Measurements from ENCODE around the gene CHML.
"Not testable (repeated sequence)": the region's sequence is repeated elsewhere in the genome, so short reads cannot be mapped to it uniquely, and the experiment has no call there.

The CHML gene

GRCh38 chr1:241659016-241659415, 18.8 kb upstream of the CHML start:
- not testable (repeated sequence) for H3K4me3 Mint-ChIP-seq, ATAC-seq, H3K4me1 Mint-ChIP-seq, H3K36me3 Mint-ChIP-seq, H3K27ac Mint-ChIP-seq, H3K9me3 Mint-ChIP-seq
- H3K27me3 Mint-ChIP-seq = peaks cover 21% of the 10 kb centered on the region

DNA sequence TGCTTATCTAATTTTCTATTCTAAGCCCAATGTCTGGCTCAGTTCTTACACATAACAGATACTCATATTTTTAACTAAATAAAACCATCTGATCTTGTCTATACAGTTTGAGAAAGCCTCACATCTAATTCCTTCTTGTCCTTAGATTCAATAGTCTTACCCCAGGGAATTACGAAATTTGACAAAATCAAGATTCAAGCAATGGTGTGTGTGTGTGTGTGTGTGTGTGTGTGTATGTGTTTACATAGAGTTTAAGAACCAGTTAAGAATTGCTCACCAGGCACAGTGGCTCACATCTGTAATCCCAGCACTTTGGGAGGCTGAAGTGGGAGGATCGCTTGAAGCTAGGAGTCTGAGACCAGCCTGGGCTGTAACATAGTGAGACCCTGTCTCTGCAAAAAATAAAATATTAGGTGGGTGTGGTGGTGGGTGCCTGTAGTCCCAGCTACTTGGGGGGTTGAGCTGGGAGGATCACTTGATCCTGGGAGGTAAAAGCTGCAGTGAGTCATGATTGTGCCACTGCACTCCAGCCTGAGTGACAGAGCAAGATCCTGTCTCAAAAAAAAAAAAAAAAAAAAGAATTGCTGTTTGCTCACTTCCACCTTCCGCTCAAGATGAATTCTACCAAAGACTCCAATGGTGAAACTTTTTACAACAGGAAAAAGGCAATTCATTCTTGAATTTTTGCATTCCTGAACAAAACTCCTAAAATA, 18.1 kb upstream of the CHML start:
- Mint-ChIP-seq H3K27ac (no peak overlapping the region), H3K4me3 (no peak overlapping the region), H3K36me3 (no peaks in the 10 kb centered on the region), H3K4me1 (no peaks in the 10 kb centered on the region), H3K27me3 (peaks cover 21% of the 10 kb centered on the region), H3K9me3 (peaks cover 3% of the 10 kb centered on the region)
- ATAC-seq = no peak

DNA sequence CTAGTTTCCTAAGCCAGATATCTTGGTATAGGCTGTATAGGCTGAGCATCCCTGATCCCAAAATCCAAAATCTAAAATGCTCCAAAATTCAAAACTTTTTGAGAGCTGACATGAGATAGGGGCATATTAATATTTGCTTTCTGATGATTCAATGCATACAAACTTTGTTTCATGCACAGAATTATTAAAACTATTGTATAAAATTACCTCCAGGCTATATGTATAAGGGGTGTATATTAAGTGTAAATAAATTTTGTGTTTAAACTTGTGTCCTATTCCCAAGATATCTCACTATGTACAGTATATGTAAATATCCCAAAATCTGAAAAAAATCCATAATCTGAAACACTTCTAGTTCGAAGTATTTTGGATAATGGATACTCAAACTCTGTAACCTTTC, 14.5 kb upstream of the CHML start:
- peaks cover 4% of the 10 kb centered on the region for H3K36me3 Mint-ChIP-seq
- H3K27me3 Mint-ChIP-seq = peaks cover 21% of the 10 kb centered on the region
- H3K27ac Mint-ChIP-seq = no peak overlapping the region
- no peaks in the 10 kb centered on the region for H3K4me1 Mint-ChIP-seq
- no peak overlapping the region for H3K4me3 Mint-ChIP-seq
- no peak for ATAC-seq
- peaks cover 3% of the 10 kb centered on the region for H3K9me3 Mint-ChIP-seq

GRCh38 chr1:241654019-241654418, 13.8 kb upstream of the CHML start:
- Mint-ChIP-seq H3K36me3 (peaks cover 6% of the 10 kb centered on the region), H3K4me1 (no peaks in the 10 kb centered on the region), H3K9me3 (peaks cover 2% of the 10 kb centered on the region), H3K4me3 (no peak overlapping the region), H3K27me3 (peaks cover 21% of the 10 kb centered on the region), H3K27ac (no peak overlapping the region)
- no peak for ATAC-seq

GRCh38 chr1:241652012-241652411, 11.8 kb upstream of the CHML start, which contains the start of gene WDR64:
TSS of gene WDR64 (plus strand) at chr1:241652281. CDS start at chr1:241652485, 204 bp downstream.
- H3K27me3 Mint-ChIP-seq = peaks cover 11% of the 10 kb centered on the region

GRCh38 chr1:241648159-241648558, 8.0 kb upstream of the CHML start:
- Mint-ChIP-seq H3K4me1 (peaks cover 10% of the 10 kb centered on the region), H3K36me3 (peaks cover 6% of the 10 kb centered on the region), H3K4me3 (no peak overlapping the region), H3K27ac (no peak overlapping the region), H3K9me3 (no peaks in the 10 kb centered on the region), H3K27me3 (no peaks in the 10 kb centered on the region)
- ATAC-seq = no peak

More at GRCh38 chr1:241652012-241652411, 11.8 kb upstream of the CHML start, which contains the start of gene WDR64:
- Mint-ChIP-seq H3K9me3 (no peaks in the 10 kb centered on the region), H3K4me3 (no peak within 1 kb of the TSS), H3K36me3 (peaks cover 6% of the 10 kb centered on the region), H3K27ac (no peak within 1 kb of the TSS), H3K4me1 (no peaks in the 10 kb centered on the region)
- ATAC-seq = no peak

GRCh38 chr1:241647658-241648057, 7.5 kb upstream of the CHML start:
- Mint-ChIP-seq H3K4me3 (no peak overlapping the region), H3K9me3 (no peaks in the 10 kb centered on the region), H3K27me3 (no peaks in the 10 kb centered on the region), H3K4me1 (peaks cover 11% of the 10 kb centered on the region), H3K27ac (no peak overlapping the region), H3K36me3 (peaks cover 6% of the 10 kb centered on the region)
- ATAC-seq = no peak

GRCh38 chr1:241646201-241646600, 6.0 kb upstream of the CHML start:
- Mint-ChIP-seq H3K4me3 (no peak overlapping the region), H3K27me3 (no peaks in the 10 kb centered on the region), H3K9me3 (peaks cover 8% of the 10 kb centered on the region), H3K4me1 (peaks cover 12% of the 10 kb centered on the region), H3K27ac (no peak overlapping the region), H3K36me3 (peaks cover 6% of the 10 kb centered on the region)
- ATAC-seq = no peak

DNA sequence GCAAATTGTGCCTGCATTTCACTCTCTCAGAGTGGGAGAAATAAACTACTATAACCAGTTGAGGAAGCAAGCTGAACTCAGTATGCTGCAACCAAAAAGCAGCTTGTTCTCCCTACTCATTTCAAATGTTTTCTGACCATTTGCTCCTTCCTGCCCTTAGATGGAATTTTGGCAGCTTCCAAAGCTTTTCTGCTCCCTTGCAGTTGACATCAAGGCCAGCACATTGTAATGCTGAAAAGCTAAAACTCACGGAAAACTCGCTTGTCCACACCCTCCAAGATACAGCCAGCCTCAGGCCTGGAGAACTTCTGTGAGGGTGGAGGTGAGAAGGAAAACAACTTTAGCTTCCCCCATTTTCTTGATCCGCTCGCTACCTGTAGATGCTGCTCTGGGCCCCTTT, 5.0 kb upstream of the CHML start:
- Mint-ChIP-seq H3K4me3 (no peak overlapping the region), H3K9me3 (peaks cover 8% of the 10 kb centered on the region), H3K4me1 (peaks cover 21% of the 10 kb centered on the region), H3K27me3 (no peaks in the 10 kb centered on the region), H3K36me3 (peaks cover 6% of the 10 kb centered on the region), H3K27ac (no peak overlapping the region)
- no peak for ATAC-seq

DNA sequence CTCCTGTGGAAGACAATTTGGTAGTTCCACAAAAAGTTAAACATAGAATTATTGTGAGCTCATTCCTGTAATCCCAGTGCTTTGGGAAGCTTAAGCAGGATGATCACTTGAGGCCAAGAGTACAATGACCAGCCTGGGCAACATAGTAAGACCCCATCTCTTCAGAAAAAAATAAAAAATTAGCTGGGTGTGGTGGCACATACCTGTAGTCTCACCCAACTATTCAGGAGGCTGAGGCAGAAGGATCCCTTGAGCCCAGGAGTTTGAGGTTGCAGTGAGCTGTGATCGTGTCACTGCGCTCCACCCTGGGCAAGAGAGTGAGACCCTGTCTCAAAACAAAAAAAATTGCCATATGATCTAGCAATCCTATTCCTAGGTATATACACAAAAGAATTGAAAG, 4.1 kb upstream of the CHML start:
- peaks cover 8% of the 10 kb centered on the region for H3K9me3 Mint-ChIP-seq
- no peak overlapping the region for H3K4me3 Mint-ChIP-seq
- H3K4me1 Mint-ChIP-seq = peaks cover 21% of the 10 kb centered on the region
- H3K36me3 Mint-ChIP-seq = no peaks in the 10 kb centered on the region
- no peaks in the 10 kb centered on the region for H3K27me3 Mint-ChIP-seq
- ATAC-seq = no peak
- H3K27ac Mint-ChIP-seq = no peak overlapping the region

- peaks cover 38% of the 10 kb centered on the region for H3K4me1 Mint-ChIP-seq
- no peak overlapping the region for H3K4me3 Mint-ChIP-seq
- H3K27me3 Mint-ChIP-seq = no peaks in the 10 kb centered on the region
- ATAC-seq = no peak
- H3K27ac Mint-ChIP-seq = no peak overlapping the region
- peaks cover 14% of the 10 kb centered on the region for H3K36me3 Mint-ChIP-seq
- H3K9me3 Mint-ChIP-seq = peaks cover 8% of the 10 kb centered on the region
Observed at GRCh38 chr1:241642593-241642944, 2.4 kb upstream of the CHML start.

DNA sequence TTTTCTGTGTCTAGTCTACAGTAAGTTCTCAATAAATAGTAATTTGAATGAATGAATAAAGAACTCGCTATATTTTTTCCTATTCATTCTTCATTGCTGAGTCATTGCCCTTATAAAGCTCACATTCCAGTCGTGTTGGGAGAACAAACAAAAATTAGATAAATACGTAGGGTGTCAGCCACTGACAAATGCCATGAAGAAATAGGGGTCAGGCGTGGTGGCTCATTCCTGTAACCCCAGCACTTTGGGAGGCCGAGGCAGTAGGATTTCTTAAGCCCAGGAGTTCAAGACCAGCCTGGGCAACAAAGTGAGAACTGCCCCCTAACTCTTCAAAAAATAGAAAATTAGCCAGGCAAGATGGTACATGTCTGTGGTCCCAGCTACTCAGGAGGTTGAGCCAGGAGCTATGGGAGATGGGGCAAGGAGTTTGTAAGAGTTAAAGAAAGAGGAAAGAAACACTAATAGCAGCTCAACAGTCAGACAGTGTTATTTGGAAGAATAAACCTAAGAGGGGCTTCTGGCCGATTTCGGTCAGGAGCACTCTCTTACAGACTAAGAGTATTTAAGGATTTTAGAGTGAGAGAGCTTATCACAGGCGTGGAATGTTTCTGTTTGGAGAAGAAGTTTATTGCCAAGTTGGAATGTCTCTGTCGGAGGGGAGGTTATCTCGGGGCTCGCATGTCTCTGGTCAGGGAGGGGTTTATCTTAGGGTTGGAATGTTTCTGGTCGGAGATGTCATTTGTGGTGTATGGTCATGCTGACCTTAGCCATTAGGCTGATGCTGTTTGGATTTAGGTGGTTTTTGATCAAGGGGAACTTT, 1.8 kb upstream of the CHML start:
- Mint-ChIP-seq H3K4me1 (peaks cover 43% of the 10 kb centered on the region), H3K4me3 (no peak overlapping the region), H3K27me3 (no peaks in the 10 kb centered on the region), H3K36me3 (peaks cover 15% of the 10 kb centered on the region), H3K9me3 (peaks cover 8% of the 10 kb centered on the region), H3K27ac (no peak overlapping the region)
- ATAC-seq = no peak

DNA sequence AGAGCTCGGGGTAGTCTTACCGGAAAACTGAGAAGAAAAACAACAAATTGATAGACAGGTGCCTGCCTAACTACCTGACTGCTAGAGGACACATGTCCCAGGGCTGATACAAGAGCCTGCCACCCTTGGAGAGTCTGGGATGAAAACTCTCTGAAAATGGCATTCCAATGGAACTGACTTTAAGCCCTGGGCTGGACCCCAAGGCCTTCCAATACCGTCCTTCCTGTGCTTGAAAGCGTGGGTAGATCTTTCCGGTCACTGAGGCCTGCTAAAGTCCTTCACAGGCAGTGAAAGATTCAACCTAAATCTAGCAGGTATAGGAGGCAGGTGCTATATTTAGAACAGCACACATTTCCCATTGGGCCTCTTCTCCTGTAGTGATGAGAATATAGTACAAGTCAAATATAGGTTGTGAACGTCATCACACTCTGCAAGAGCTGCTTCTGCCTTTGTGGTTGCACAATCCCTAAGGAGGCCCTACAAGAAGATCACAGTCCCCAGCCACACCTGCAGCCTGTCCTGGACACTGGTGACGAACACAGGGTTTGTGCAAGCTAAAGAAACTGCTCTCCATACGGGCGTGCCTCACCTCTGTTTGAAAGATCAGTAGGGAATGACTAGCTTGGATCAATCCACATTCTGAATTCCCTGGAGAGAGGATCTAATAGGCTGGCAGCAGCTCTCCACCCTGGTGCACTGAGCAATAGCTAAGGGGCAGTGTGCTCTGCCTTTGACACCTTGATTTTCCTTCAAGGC, 876 bp upstream of the CHML start:
- no peak for ATAC-seq
- peaks cover 15% of the 10 kb centered on the region for H3K36me3 Mint-ChIP-seq
- peaks cover 50% of the 10 kb centered on the region for H3K4me1 Mint-ChIP-seq
- H3K27ac Mint-ChIP-seq = peak overlapping the region; percentile 93
- H3K4me3 Mint-ChIP-seq = peak overlapping the region; percentile 97
- peaks cover 8% of the 10 kb centered on the region for H3K9me3 Mint-ChIP-seq
- no peaks in the 10 kb centered on the region for H3K27me3 Mint-ChIP-seq

- Mint-ChIP-seq H3K9me3 (peaks cover 8% of the 10 kb centered on the region), H3K4me1 (peaks cover 62% of the 10 kb centered on the region), H3K36me3 (peaks cover 26% of the 10 kb centered on the region), H3K4me3 (peak overlapping the region; percentile 97), H3K27me3 (no peaks in the 10 kb centered on the region), H3K27ac (peak overlapping the region; percentile 93)
- ATAC-seq = peak; percentile 47
Observed at GRCh38 chr1:241639623-241640148, 483 bp downstream of the CHML start.
